HepG2 (cell line): Measurements from ENCODE around the gene TIMP4. TPM values are rescaled to one million over a fixed set of nuclear protein-coding genes. Genes with fewer than 3 reads are reported as not detected.

ENCODE experiments used
- AKNA ChIP-seq: sonication (generic); formaldehyde crosslinking; IDR thresholded peaks from 2 replicates; pipeline ENCODE4 v1.4.0; 2020; ENCODE audit warnings: missing genetic modification reagents, borderline replicate concordance
- CCAR2 ChIP-seq: fragments of 200-400 bp; formaldehyde crosslinking; optimal IDR thresholded peaks from 2 replicates; pipeline ENCODE3; 2018; ENCODE audit warnings: low read depth, mild to moderate bottlenecking, low read length, moderate library complexity
- DMAP1 ChIP-seq: IDR thresholded peaks from 2 replicates; pipeline ENCODE4 v1.6.1; 2016
- HDAC6 ChIP-seq: fragments of 200-600 bp; sonication (generic); IDR thresholded peaks from 2 replicates; pipeline ENCODE4 v1.7.0; 2017; ENCODE audit warnings: mild to moderate bottlenecking, antibody characterized with exemption, low read length, low read depth
- MTA3 ChIP-seq: sonication (generic); formaldehyde crosslinking; IDR thresholded peaks from 2 replicates; pipeline ENCODE4 v1.4.0; 2020; ENCODE audit warnings: missing genetic modification reagents
- PBX2 ChIP-seq: IDR thresholded peaks from 2 replicates; pipeline ENCODE4 v1.6.1; 2016; ENCODE audit warnings: control low read depth
- RFX3 ChIP-seq: IDR thresholded peaks from 2 replicates; pipeline ENCODE4 v1.6.1; 2016; ENCODE audit warnings: missing biosample characterization, missing genetic modification reagents
- UBTF ChIP-seq: sonication (generic); formaldehyde crosslinking; IDR thresholded peaks from 2 replicates; pipeline ENCODE4 v1.4.0; 2020; ENCODE audit warnings: mild to moderate bottlenecking, missing genetic modification reagents
- ZBTB7B ChIP-seq: sonication (generic); formaldehyde crosslinking; IDR thresholded peaks from 2 replicates; pipeline ENCODE4 v1.4.0; 2020; ENCODE audit warnings: missing genetic modification reagents
- ZNF780A ChIP-seq: sonication (generic); formaldehyde crosslinking; IDR thresholded peaks from 2 replicates; pipeline ENCODE4 v1.8.0; 2022; ENCODE audit warnings: mild to moderate bottlenecking, missing genetic modification reagents, moderate library complexity
- polyA plus RNA-seq, 8 experiments: library from polyadenylated mRNA; depleted of rRNA in 3 of 8; stranded (reverse) in 7 of 8; unstranded in 1 of 8; fragments of >200 nt; fragmentation: Illumina TruSeq in 4 of 8; extraction: Trizol in 4 of 8; gene quantifications; 2 replicates each; pipeline versions ENCODE4 v1.2.1 to v1.2.3, GENCODE V29; 2011 to 2016; ENCODE audit warnings: low read depth in 4 of 8, missing spikeins in 1 of 8, mixed read lengths in 1 of 8; ENCODE audit not compliant: insufficient read depth in 1 of 8
- total RNA-seq, 5 experiments: library from RNA; depleted of rRNA; stranded (reverse); fragments of >200 nt; fragmentation: Illumina TruSeq; extraction: Trizol; gene quantifications; 2 replicates each; pipeline ENCODE4 v1.2.3, GENCODE V29; 2016; ENCODE audit warnings: low read depth in 1 of 5

TIMP4 gene
- total and polyA plus RNA-seq, 2 of the 13 experiments (the other 11 are each of a cell fraction or from before 2014, with no cell fraction given), result 0.05 to 0.07 TPM

GRCh38 chr3:12143949-12144504 is 14.7 kb downstream of the TIMP4 start (continued):
- no peak for TF ChIP-seq CCAR2
- TF ChIP-seq ZBTB7B (CRISPR knock-in tag), result no peak
- TF ChIP-seq AKNA (CRISPR knock-in tag), result no peak
- no peak for TF ChIP-seq MTA3 (CRISPR knock-in tag)
- TF ChIP-seq HDAC6, result no peak
- no peak for TF ChIP-seq RFX3 (CRISPR knock-in tag)
- TF ChIP-seq PBX2 (CRISPR knock-in tag), result no peak
- no peak for TF ChIP-seq ZNF780A
- TF ChIP-seq UBTF (CRISPR knock-in tag), result no peak
- no peak for TF ChIP-seq DMAP1 (CRISPR knock-in tag)
